ENCODE data around the gene ZNF3.

The ZNF3 gene

DNA sequence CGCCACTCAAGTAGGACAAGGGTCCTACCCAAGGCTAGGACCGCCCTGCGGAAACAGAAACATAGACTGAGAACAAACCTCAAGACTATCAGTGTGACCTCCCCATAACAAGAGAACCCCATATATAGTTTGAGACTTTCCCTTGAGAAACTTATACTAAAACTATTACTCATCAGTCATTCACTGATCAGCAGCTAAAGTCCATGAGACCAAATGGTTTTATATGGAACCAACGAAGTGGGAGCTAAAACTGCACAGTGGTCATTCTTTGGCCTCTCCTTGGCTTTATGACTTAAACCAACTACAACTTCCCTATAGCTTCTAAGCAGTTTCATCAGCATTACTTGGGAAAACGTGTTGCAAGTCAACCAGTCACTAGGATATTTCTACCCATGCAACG is 45.6 kb downstream of the ZNF3 start:
- peak overlapping the region; percentile 46 for H3K4me3 ChIP-seq (ENCODE audit: low read length)
- no peaks in the 10 kb centered on the region for H3K27me3 ChIP-seq (ENCODE audit: control insufficient read depth, insufficient read depth, low read length)
- no peaks in the 10 kb centered on the region for H3K9me3 ChIP-seq (replicated peaks; ENCODE audit: low read length)
- peak overlapping the region; percentile 83 for H3K9ac ChIP-seq (ENCODE audit: low read depth, low read length)
- H3K4me2 ChIP-seq (ENCODE audit: low read length), result peak overlapping the region; percentile 63
- H3K4me1 ChIP-seq (ENCODE audit: control insufficient read depth, insufficient read depth, low read length), result peaks cover 33% of the 10 kb centered on the region
- H3K36me3 ChIP-seq (ENCODE audit: insufficient read depth, low read length), result peaks cover 52% of the 10 kb centered on the region

DNA sequence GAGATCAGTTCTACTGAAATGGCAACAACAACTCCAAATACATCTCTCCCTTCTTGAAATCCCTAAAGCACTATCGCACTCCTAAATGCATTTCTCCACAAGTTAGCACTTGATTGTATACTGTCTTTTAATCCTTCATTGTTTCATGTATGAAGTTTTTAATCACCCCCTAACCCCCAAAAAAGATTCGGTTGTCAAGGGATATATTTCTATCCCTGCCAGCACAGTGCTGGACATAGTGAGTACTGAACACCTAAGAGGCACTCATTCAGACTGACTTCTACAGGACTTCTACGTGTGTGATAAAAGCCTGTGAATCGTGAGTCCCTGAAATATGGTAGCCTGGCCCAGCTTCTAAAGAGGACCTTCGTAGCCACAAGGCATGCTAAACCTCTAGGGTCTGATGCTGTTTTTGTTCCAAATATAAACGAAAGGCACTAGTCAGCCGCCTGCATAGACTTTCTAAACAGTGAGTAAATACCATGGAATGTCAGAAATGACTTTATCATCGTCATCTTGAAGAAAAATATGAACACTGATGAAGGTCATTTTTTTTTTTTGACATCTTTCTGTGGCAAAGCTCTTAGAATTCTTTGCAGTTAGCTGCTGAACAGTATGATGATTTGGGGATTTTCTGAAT is 46.5 kb downstream of the ZNF3 start:
- Histone ChIP-seq H3K4me1 (ENCODE audit: control insufficient read depth, insufficient read depth, low read length) (peaks cover 28% of the 10 kb centered on the region), H3K4me3 (ENCODE audit: low read length) (peak overlapping the region; percentile 0), H3K9me3 (replicated peaks; ENCODE audit: low read length) (no peaks in the 10 kb centered on the region), H3K4me2 (ENCODE audit: low read length) (peak overlapping the region; percentile 51), H3K36me3 (ENCODE audit: insufficient read depth, low read length) (peaks cover 61% of the 10 kb centered on the region), H3K9ac (ENCODE audit: low read depth, low read length) (peak overlapping the region; percentile 83), H3K27me3 (ENCODE audit: control insufficient read depth, insufficient read depth, low read length) (no peaks in the 10 kb centered on the region)

DNA sequence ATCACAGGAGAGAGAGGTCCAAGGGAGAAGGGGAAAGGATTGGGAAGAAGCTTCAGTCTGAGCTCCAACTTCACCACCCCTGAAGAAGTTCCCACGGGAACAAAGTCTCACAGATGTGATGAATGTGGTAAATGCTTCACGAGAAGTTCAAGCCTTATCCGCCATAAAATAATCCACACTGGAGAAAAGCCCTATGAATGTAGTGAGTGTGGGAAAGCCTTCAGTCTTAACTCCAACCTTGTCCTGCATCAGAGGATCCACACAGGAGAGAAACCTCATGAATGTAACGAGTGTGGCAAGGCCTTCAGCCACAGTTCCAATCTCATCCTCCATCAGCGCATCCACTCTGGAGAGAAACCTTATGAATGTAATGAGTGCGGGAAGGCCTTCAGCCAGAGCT is 48.0 kb downstream of the ZNF3 start:
- H3K27me3 ChIP-seq (ENCODE audit: control insufficient read depth, insufficient read depth, low read length), result no peaks in the 10 kb centered on the region
- peaks cover 28% of the 10 kb centered on the region for H3K4me1 ChIP-seq (ENCODE audit: control insufficient read depth, insufficient read depth, low read length)
- no peak overlapping the region for H3K4me3 ChIP-seq (ENCODE audit: low read length)
- no peaks in the 10 kb centered on the region for H3K9me3 ChIP-seq (replicated peaks; ENCODE audit: low read length)
- peaks cover 73% of the 10 kb centered on the region for H3K36me3 ChIP-seq (ENCODE audit: insufficient read depth, low read length)
- H3K9ac ChIP-seq (ENCODE audit: low read depth, low read length), result no peak overlapping the region
- H3K4me2 ChIP-seq (ENCODE audit: low read length), result no peak overlapping the region

DNA sequence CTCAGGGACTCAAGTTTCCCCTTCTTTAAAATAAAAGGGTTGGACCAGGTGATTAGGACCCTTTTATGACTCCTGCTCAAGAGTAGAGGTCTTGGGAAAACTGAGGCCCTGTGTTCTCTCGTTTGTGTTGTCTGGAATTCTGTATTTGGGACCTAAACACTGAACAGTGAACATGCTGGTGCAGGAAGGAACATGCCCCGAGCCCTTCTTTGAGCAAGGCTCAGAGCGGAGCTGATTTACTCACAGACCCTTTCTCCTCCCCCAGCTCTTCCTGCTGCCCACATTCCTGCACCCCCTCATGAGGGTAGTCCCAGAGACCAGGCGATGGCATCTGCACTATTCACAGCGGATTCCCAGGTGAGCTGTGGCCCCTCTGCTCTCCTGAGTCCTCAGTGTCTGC is 51.9 kb downstream of the ZNF3 start:
- peaks cover 7% of the 10 kb centered on the region for H3K4me1 ChIP-seq (ENCODE audit: control insufficient read depth, insufficient read depth, low read length)
- no peak overlapping the region for H3K9ac ChIP-seq (ENCODE audit: low read depth, low read length)
- H3K36me3 ChIP-seq (ENCODE audit: insufficient read depth, low read length), result peaks cover 67% of the 10 kb centered on the region

DNA sequence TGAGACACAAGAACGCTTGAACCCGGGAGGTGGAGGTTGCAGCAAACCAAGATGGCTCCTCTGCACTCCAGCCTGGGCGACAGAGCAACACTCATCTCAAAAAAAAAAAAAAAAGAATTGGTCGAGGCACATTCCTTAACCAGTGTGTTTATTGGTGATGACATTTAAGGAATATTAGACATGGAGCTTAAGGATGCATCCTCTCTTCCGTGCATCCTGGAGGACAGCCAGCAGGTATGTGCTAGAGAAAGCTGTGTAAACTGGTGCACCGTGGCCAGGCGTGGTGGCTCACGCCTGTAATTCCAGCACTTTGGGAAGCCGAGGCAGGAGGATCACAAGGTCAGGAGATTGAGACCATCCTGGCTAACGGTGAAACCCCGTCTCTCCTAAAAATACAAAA is 54.3 kb downstream of the ZNF3 start:
- no peaks in the 10 kb centered on the region for H3K4me1 ChIP-seq (ENCODE audit: control insufficient read depth, insufficient read depth, low read length)
- no peak overlapping the region for H3K4me3 ChIP-seq (ENCODE audit: low read length)
- no peaks in the 10 kb centered on the region for H3K9me3 ChIP-seq (replicated peaks; ENCODE audit: low read length)
- no peak overlapping the region for H3K4me2 ChIP-seq (ENCODE audit: low read length)
- no peak overlapping the region for H3K9ac ChIP-seq (ENCODE audit: low read depth, low read length)
- H3K36me3 ChIP-seq (ENCODE audit: insufficient read depth, low read length), result peaks cover 72% of the 10 kb centered on the region
- H3K27me3 ChIP-seq (ENCODE audit: control insufficient read depth, insufficient read depth, low read length), result no peaks in the 10 kb centered on the region

More for the DNA sequence above, 51.9 kb downstream of the ZNF3 start:
- H3K4me3 ChIP-seq (ENCODE audit: low read length), result no peak overlapping the region
- H3K4me2 ChIP-seq (ENCODE audit: low read length), result no peak overlapping the region
- no peaks in the 10 kb centered on the region for H3K9me3 ChIP-seq (replicated peaks; ENCODE audit: low read length)
- H3K27me3 ChIP-seq (ENCODE audit: control insufficient read depth, insufficient read depth, low read length), result no peaks in the 10 kb centered on the region

DNA sequence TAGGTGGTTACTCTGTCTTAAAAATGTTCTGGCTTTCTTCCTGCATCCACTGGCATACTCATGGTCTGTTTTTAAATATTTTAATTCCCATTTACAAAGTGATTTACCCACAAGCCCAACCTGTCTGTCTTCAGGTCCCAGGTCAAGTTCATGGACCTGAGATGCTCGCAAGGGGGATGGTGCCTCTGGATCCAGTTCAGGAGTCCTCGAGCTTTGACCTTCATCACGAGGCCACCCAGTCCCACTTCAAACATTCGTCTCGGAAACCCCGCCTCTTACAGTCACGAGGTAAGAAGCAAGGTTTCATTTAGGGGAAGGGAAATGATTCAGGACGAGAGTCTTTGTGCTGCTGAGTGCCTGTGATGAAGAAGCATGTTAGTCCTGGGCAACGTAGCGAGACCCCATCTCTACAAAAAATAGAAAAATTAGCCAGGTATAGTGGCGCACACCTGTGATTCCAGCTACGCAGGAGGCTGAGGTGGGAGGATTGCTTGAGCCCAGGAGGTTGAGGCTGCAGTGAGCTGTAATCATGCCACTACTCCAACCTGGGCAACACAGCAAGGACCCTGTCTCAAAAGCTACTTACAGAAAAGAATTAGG is 57.4 kb downstream of the ZNF3 start:
- no peaks in the 10 kb centered on the region for H3K9me3 ChIP-seq (replicated peaks; ENCODE audit: low read length)
- H3K27me3 ChIP-seq (ENCODE audit: control insufficient read depth, insufficient read depth, low read length), result no peaks in the 10 kb centered on the region
- no peak overlapping the region for H3K4me3 ChIP-seq (ENCODE audit: low read length)
- no peak overlapping the region for H3K4me2 ChIP-seq (ENCODE audit: low read length)
- H3K9ac ChIP-seq (ENCODE audit: low read depth, low read length), result no peak overlapping the region
- H3K36me3 ChIP-seq (ENCODE audit: insufficient read depth, low read length), result peaks cover 51% of the 10 kb centered on the region
- no peaks in the 10 kb centered on the region for H3K4me1 ChIP-seq (ENCODE audit: control insufficient read depth, insufficient read depth, low read length)

DNA sequence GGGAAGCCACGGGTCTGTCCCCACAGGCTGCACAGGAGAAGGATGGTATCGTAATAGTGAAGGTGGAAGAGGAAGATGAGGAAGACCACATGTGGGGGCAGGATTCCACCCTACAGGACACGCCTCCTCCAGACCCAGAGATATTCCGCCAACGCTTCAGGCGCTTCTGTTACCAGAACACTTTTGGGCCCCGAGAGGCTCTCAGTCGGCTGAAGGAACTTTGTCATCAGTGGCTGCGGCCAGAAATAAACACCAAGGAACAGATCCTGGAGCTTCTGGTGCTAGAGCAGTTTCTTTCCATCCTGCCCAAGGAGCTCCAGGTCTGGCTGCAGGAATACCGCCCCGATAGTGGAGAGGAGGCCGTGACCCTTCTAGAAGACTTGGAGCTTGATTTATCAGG is 58.0 kb downstream of the ZNF3 start:
- H3K4me2 ChIP-seq (ENCODE audit: low read length), result no peak overlapping the region
- H3K36me3 ChIP-seq (ENCODE audit: insufficient read depth, low read length), result peaks cover 47% of the 10 kb centered on the region
- H3K4me3 ChIP-seq (ENCODE audit: low read length), result no peak overlapping the region
- H3K9me3 ChIP-seq (replicated peaks; ENCODE audit: low read length), result no peaks in the 10 kb centered on the region
- H3K27me3 ChIP-seq (ENCODE audit: control insufficient read depth, insufficient read depth, low read length), result no peaks in the 10 kb centered on the region
- no peaks in the 10 kb centered on the region for H3K4me1 ChIP-seq (ENCODE audit: control insufficient read depth, insufficient read depth, low read length)
- no peak overlapping the region for H3K9ac ChIP-seq (ENCODE audit: low read depth, low read length)

DNA sequence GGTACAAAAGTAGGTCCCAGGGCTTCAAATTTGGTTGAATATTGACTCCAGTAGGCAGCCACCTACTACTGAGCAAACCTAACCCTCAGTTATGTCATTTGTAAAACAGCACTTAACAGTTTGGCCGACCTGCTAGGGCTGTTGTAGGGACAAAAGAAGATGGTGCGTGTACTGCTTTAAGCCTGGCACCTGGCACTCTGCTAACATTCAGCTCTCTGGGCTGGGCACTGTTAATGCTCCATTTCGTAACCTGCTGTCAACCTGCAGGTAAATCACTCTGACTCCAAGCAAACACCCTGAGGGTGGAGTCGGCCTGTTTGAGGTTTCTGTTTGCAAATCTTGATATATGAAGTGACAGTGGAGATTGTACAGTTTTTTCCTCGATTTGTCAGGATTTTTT is 58.9 kb downstream of the ZNF3 start:
- Histone ChIP-seq H3K9ac (ENCODE audit: low read depth, low read length) (no peak overlapping the region), H3K4me2 (ENCODE audit: low read length) (no peak overlapping the region), H3K9me3 (replicated peaks; ENCODE audit: low read length) (no peaks in the 10 kb centered on the region), H3K4me3 (ENCODE audit: low read length) (no peak overlapping the region), H3K36me3 (ENCODE audit: insufficient read depth, low read length) (peaks cover 49% of the 10 kb centered on the region), H3K4me1 (ENCODE audit: control insufficient read depth, insufficient read depth, low read length) (no peaks in the 10 kb centered on the region), H3K27me3 (ENCODE audit: control insufficient read depth, insufficient read depth, low read length) (no peaks in the 10 kb centered on the region)

DNA sequence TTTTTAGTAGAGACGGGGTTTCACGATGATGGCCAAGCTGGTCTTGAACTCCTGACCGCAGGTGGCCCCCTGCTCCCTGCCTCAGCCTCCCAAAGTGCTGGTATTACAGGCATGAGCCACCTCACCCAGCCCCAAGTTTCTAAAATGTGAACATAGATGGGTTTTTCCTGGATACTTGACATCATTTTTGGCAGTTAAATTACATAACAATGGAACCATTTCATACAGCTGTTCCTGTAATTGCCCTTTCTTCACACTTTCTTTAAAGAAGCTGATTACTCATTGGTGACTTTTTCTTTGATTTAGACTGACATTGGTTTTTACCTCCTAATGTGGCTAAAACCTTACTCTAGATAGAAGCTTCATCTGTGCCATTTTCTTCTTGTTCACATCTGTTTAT is 60.2 kb downstream of the ZNF3 start:
- Histone ChIP-seq H3K9ac (ENCODE audit: low read depth, low read length) (no peak overlapping the region), H3K27me3 (ENCODE audit: control insufficient read depth, insufficient read depth, low read length) (no peaks in the 10 kb centered on the region), H3K4me2 (ENCODE audit: low read length) (no peak overlapping the region), H3K9me3 (replicated peaks; ENCODE audit: low read length) (no peaks in the 10 kb centered on the region), H3K36me3 (ENCODE audit: insufficient read depth, low read length) (peaks cover 44% of the 10 kb centered on the region), H3K4me1 (ENCODE audit: control insufficient read depth, insufficient read depth, low read length) (peaks cover 6% of the 10 kb centered on the region), H3K4me3 (ENCODE audit: low read length) (no peak overlapping the region)

Small RNA genes within 50 kb of the gene (small RNA-seq; reads per million reads assigned to genes)
- 2,310 reads per million, percentile 99 among the genes with 10 or more reads in this experiment for gene MIR106B
- gene MIR25, result 554 reads per million, percentile 98 among the genes with 10 or more reads in this experiment
- gene MIR93, result 2,404 reads per million, percentile 99 among the genes with 10 or more reads in this experiment
